Muscle layer of colon (tissue), 2 donors: Measurements from ENCODE around the gene TGFBRAP1.

Experiments
- H3K27ac ChIP-seq: one replicate; pipeline ENCODE4 v1.7.0; 2013; ENCODE audit warnings: low read depth, mild to moderate bottlenecking, low read length, moderate library complexity
- H3K27me3 ChIP-seq, 2 donors: one replicate each; pipeline ENCODE4 v1.7.0; 2013; ENCODE audit warnings: low read length in 2 of 2, mild to moderate bottlenecking in 2 of 2; ENCODE audit not compliant: insufficient read depth in 2 of 2, control insufficient read depth in 1 of 2
- H3K36me3 ChIP-seq: one replicate; pipeline ENCODE4 v1.7.0; 2013; ENCODE audit warnings: mild to moderate bottlenecking, low read length; ENCODE audit not compliant: insufficient read depth
- H3K4me1 ChIP-seq: one replicate; pipeline ENCODE4 v1.7.0; 2013; ENCODE audit warnings: mild to moderate bottlenecking, low read length; ENCODE audit not compliant: insufficient read depth
- H3K4me3 ChIP-seq, 2 donors: one replicate each; pipeline ENCODE4 v1.7.0; 2013; ENCODE audit warnings: low read length in 2 of 2, low read depth in 1 of 2, mild to moderate bottlenecking in 1 of 2, moderate library complexity in 1 of 2
- H3K9ac ChIP-seq: one replicate; pipeline ENCODE4 v1.7.0; 2013; ENCODE audit warnings: low read length
- H3K9me3 ChIP-seq: one replicate; pipeline ENCODE4 v1.7.0; 2013; ENCODE audit warnings: mild to moderate bottlenecking, low read length
- donor health status: abdominal sarcoma.
- donor health status: Adenocarcinoma of cecum.

Gene TGFBRAP1

DNA sequence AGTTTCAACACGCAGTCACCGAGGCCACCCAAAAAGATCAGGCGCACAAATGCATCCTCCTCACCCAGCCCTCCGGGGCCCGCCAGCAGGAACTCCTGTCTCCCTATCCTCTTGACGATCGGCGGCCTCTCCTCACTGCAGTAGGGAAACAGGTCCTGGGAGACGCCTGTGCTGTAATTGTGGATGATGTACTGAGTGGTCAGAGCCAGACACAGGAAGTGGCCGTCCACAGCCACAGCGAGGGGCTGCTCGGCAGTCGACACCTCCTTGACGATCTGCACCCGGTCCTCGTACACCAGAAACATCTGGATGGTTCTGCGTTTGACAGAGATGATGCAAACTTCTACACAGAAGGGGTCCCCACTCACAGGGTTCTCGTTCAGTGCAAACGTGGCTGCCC is 22.0 kb downstream of the TGFBRAP1 start:
- Histone ChIP-seq H3K9ac (no peak overlapping the region), H3K27me3 (no peaks in the 10 kb centered on the region), H3K36me3 (peaks cover 12% of the 10 kb centered on the region), H3K27ac (no peak overlapping the region), H3K9me3 (no peaks in the 10 kb centered on the region), H3K4me1 (no peaks in the 10 kb centered on the region), H3K4me3 (no peak overlapping the region)

DNA sequence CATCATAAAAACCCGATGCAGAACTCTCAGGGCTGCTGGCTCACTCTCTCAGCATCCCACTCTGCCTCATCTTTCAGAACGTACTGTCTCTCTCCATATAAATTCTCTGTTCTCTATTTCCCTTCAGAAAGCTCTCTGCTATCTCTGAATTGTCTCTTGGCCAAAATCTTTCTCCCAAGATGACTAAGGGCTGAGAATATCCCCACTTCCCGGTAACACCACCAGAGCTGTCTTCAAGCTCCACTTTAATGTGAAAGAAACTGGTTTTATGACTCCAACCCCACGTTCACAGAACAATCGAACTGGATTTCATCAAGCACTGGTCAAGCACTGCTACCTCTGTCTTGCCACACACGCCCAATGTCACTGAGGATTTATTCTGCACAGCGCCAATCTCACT is 22.4 kb downstream of the TGFBRAP1 start:
- Histone ChIP-seq H3K4me1 (no peaks in the 10 kb centered on the region), H3K4me3 (no peak overlapping the region), H3K9ac (no peak overlapping the region), H3K36me3 (peaks cover 12% of the 10 kb centered on the region), H3K27me3 (no peaks in the 10 kb centered on the region), H3K27ac (no peak overlapping the region), H3K9me3 (no peaks in the 10 kb centered on the region)

DNA sequence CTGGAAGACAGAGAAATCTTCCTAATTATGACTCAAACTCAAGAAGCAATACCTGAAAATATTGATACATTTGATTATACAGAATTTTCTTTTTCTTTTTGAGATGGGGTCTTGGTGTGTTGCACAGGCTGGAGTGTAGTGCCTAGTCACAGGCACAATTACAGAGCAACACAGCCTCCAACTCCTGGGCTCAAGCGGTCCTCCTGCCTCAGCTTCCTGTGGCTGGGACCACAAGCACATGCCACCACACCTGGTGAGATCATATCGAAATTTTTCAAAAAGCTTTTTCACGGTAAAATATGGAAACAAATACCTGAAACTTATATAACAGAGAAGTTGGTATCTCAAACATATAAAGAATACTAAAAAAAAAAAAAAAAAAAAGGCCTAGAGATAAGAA is 27.9 kb downstream of the TGFBRAP1 start:
- Histone ChIP-seq H3K36me3 (peaks cover 21% of the 10 kb centered on the region), H3K4me1 (no peaks in the 10 kb centered on the region), H3K9me3 (no peaks in the 10 kb centered on the region), H3K27me3 (no peaks in the 10 kb centered on the region), H3K4me3 (no peak overlapping the region), H3K9ac (no peak overlapping the region), H3K27ac (no peak overlapping the region)

DNA sequence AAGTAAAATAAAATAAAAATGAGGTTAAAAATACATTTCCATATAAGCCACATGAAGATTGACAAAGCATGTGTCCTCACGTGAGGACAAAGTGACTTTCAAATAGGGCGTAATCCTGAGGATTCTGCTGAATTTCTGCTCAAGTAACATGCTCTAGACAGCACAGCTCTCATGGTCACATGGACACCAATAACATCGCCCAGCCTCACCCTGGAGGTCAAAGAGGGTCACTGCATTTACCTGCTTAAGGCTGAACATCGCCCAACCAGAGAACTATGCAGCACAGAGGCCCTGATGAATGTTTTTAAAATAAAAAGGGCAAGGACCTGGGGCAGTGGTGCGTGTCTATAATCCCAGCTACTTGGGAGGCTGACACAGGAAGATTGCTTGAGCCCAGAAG is 30.2 kb downstream of the TGFBRAP1 start:
- H3K9ac ChIP-seq, result no peak overlapping the region
- no peaks in the 10 kb centered on the region for H3K4me1 ChIP-seq
- no peaks in the 10 kb centered on the region for H3K27me3 ChIP-seq
- peaks cover 34% of the 10 kb centered on the region for H3K36me3 ChIP-seq
- no peak overlapping the region for H3K4me3 ChIP-seq
- no peak overlapping the region for H3K27ac ChIP-seq
- no peaks in the 10 kb centered on the region for H3K9me3 ChIP-seq

DNA sequence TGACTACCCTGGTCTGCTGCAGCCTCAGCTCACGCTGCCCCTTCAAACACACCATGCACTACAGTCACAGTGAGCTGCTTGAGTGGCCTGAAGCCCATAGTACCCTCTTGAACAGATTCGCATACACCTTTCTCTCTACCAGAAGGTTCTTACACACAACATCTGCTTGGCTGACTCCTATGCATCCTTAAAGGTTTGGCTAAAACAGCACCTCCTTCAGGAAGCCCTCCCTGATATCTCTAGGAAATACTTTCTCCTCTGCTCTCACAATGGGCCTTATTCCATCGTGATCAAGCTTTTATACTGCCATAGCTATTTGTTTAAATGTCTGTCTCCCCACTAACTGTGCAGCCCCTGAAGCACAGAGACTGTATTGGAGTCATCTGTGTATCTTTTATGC is 31.5 kb downstream of the TGFBRAP1 start:
- Histone ChIP-seq H3K27me3 (no peaks in the 10 kb centered on the region), H3K27ac (no peak overlapping the region), H3K9me3 (no peaks in the 10 kb centered on the region), H3K4me3 (no peak overlapping the region), H3K36me3 (peaks cover 43% of the 10 kb centered on the region), H3K9ac (no peak overlapping the region), H3K4me1 (no peaks in the 10 kb centered on the region)

DNA sequence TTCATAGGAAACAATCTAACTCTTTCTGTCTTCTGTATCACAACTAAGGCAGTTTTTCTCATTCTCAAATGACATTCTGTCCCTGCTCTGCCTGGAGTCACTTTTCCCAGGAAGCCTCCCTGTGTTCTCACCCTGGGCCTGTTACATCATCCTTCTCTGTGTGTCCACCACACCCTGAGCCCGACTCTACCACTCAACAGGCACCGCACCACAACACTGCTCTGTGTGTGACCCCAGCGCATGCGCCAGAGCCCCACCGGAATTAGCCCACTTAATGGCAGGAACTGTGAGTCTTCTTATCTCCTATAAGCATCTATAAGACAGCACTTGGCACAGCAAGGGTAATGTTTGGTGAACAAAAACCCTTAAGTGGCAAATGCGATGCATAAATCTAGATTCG is 32.3 kb downstream of the TGFBRAP1 start:
- H3K27ac ChIP-seq, result no peak overlapping the region
- H3K9ac ChIP-seq, result no peak overlapping the region
- H3K9me3 ChIP-seq, result no peaks in the 10 kb centered on the region
- H3K4me3 ChIP-seq, result no peak overlapping the region
- peaks cover 47% of the 10 kb centered on the region for H3K36me3 ChIP-seq
- no peaks in the 10 kb centered on the region for H3K4me1 ChIP-seq
- H3K27me3 ChIP-seq, result no peaks in the 10 kb centered on the region

DNA sequence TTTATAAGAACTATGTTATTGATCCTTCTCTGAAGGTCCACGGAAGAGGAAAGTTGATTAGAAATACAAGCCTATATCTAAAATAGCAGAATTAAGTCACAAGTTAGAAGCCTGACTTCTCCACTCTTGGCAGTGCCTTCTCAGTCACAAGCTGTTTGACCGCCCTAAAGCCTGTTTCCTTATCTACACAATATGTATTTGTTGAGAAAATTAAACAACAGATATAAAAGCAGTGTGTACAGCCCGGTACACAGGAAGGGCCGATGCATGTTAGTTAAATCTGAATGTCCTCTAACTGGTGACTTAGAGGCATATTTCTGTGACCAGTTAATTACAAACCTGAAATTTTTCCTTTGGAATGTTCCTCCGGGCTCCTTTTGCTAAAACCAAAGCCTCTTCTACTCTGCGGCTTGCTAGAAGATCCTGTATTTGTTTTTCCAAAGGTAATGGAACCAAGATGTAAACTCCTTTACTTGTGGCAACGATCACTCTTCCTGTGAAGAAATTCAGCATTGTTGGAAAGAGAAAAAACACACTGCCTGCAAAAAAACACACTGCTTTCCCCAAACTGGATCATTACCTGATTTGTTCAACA is 33.4 kb downstream of the TGFBRAP1 start:
- H3K4me1 ChIP-seq, result no peaks in the 10 kb centered on the region
- H3K27ac ChIP-seq, result no peak overlapping the region
- peaks cover 56% of the 10 kb centered on the region for H3K36me3 ChIP-seq
- H3K9me3 ChIP-seq, result no peaks in the 10 kb centered on the region
- H3K27me3 ChIP-seq, result no peaks in the 10 kb centered on the region
- H3K4me3 ChIP-seq, result no peak overlapping the region
- no peak overlapping the region for H3K9ac ChIP-seq

DNA sequence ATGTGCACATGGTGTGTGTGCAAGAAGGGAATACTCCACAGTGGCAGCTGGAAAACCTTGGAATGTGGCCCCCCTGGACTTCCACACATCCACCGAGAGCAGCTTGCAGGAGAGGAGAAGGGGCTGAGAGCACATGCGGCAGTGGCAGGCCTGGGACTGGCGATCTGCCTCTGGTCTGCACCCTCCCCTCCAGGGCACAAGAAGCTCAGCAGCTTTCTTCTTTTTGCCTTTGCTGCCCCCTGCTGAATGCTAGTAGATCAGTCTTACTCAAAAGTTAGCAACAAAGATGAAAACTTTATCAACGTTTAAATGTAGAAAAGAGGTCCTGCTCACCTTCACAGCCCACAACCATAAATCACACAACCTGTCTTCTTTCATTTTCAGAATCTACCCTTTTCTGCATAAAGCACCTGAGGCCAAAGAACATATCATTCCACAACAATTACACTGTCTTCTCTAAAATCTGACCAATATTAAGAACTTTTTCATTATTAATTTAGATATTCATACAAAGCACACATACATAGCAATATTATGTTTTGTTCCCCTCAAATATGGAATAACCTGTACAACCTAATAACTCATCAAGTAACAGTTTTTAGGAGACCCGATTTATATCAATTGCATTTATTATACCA is 34.6 kb downstream of the TGFBRAP1 start:
- Histone ChIP-seq H3K27me3 (no peaks in the 10 kb centered on the region), H3K9me3 (no peaks in the 10 kb centered on the region), H3K4me1 (no peaks in the 10 kb centered on the region), H3K27ac (no peak overlapping the region), H3K4me3 (no peak overlapping the region), H3K9ac (no peak overlapping the region), H3K36me3 (peaks cover 63% of the 10 kb centered on the region)

DNA sequence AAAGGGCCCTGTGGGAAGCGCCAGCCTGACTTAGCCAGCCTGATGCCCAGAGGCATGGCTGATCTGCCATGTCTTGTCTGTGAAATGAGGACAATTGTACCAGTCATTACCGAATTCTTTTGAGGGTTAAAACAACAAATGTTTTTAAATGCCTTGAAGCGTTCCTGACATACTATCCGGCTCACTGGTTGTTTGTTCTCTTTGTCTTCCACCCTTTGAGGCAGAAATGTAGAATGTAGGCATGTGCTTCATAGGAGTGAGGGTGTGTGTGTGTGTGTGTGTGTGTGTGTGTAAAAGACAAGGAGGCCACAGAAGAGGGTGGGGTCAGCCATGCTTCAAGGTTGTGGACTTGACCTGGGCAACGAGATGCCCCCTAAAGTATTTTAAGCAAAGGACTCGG is 35.5 kb downstream of the TGFBRAP1 start:
- H3K27me3 ChIP-seq, result no peaks in the 10 kb centered on the region
- no peaks in the 10 kb centered on the region for H3K9me3 ChIP-seq
- H3K27ac ChIP-seq, result no peak overlapping the region
- no peak overlapping the region for H3K4me3 ChIP-seq
- no peak overlapping the region for H3K9ac ChIP-seq
- no peaks in the 10 kb centered on the region for H3K4me1 ChIP-seq
- H3K36me3 ChIP-seq, result peaks cover 64% of the 10 kb centered on the region

DNA sequence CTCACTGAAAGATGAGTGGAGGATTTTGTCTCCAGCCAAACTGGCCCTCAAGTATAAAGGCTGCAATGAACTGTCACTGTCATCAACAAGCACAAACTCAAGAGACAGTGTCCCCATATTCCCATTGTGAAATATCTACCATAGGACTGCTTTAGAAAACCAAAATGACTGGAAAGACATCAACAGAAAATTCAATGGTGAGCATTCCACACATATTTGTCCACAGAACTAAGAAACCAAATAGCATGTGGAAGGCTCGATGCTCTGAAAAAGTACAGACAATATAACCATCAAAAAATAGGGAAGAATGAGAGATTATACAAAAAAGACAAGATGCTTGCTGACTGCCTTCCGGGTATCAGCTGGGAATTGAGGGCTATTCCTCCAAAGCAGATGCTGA is 37.6 kb downstream of the TGFBRAP1 start:
- no peaks in the 10 kb centered on the region for H3K27me3 ChIP-seq
- H3K4me3 ChIP-seq, result no peak overlapping the region
- H3K9ac ChIP-seq, result no peak overlapping the region
- no peaks in the 10 kb centered on the region for H3K4me1 ChIP-seq
- H3K9me3 ChIP-seq, result no peaks in the 10 kb centered on the region
- H3K36me3 ChIP-seq, result peaks cover 49% of the 10 kb centered on the region
- H3K27ac ChIP-seq, result no peak overlapping the region

DNA sequence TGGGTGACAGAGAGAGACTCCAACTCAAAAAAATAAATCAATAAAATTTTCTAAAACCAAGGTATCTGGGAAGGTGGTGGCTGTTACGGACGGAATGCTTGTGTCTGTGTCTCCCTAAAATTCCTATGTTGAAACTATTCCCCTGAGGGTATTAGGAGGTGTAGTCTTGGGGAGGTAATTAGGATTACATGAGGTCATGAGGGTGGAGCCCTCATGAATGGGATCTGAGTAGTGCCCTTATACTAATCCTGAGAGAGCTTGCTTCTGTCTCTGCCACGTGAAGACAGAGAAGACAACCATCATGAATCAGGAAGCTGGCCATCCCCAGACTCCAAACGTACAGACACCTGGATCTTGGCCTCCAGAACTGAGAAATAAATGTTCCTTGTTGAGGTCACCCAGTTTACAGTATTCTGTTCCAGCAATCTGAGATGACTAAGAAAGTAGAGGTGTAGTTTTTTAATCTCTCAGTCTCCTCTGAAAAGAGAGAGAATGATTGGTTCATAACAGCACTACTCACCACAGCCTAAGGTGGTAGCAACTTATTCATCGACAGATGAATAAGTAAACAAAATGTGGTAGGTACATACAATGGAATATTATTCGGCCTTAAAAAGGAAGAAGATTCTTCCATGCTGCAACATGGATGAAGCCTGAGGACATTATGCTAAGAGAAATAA is 38.4 kb downstream of the TGFBRAP1 start:
- Histone ChIP-seq H3K27ac (no peak overlapping the region), H3K4me3 (no peak overlapping the region), H3K9me3 (no peaks in the 10 kb centered on the region), H3K9ac (no peak overlapping the region), H3K36me3 (peaks cover 48% of the 10 kb centered on the region), H3K27me3 (no peaks in the 10 kb centered on the region), H3K4me1 (no peaks in the 10 kb centered on the region)

DNA sequence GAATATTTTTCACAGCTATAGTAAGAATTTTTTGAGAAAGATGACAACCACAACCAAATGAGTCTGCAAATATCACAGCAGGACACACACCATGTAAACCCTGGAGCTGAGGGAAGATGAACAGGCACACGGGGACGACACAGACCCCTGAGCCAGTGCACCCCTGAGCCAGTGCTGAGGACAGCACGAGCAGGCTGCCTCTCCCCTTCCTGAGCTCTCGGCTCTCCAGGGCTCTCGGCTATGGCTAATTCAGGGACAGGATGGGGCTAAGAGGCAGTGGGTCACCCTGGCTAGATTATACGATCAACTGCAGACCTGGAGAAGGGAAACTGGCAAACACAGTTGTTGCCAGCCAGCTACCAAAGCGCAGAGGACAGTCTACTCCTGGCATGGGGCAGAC is 41.4 kb downstream of the TGFBRAP1 start:
- no peak overlapping the region for H3K9ac ChIP-seq
- no peaks in the 10 kb centered on the region for H3K4me1 ChIP-seq
- no peaks in the 10 kb centered on the region for H3K27me3 ChIP-seq
- H3K27ac ChIP-seq, result no peak overlapping the region
- no peak overlapping the region for H3K4me3 ChIP-seq
- H3K9me3 ChIP-seq, result no peaks in the 10 kb centered on the region
- H3K36me3 ChIP-seq, result peaks cover 57% of the 10 kb centered on the region
